K562 treated with DMSO at 1 percent for 4 hours (cell line): ENCODE results near the gene ALX3. TPM values are rescaled to one million over a fixed set of nuclear protein-coding genes. Genes with fewer than 3 reads are reported as not detected.

ENCODE experiments used
- total RNA-seq: library from RNA; unstranded; fragments of 300-600 nt; gene quantifications from 2 replicates; pipeline ENCODE4 v1.2.3, GENCODE V29; 2022; ENCODE audit not compliant: insufficient read depth

The ALX3 gene
- not detected in 2 replicates for total RNA-seq

GRCh38 chr1:110070671-110071242 is at the start of gene ALX3:
Gene ALX3 (minus strand): TSS chr1:110070672. CDS start chr1:110070612, 60 bp downstream.

GRCh38 chr1:110112143-110112542 is 41.7 kb upstream of the ALX3 start, which contains the start of gene UBL4B:
Gene UBL4B (plus strand): TSS chr1:110112443. CDS start chr1:110112535, 92 bp downstream.

DNA sequence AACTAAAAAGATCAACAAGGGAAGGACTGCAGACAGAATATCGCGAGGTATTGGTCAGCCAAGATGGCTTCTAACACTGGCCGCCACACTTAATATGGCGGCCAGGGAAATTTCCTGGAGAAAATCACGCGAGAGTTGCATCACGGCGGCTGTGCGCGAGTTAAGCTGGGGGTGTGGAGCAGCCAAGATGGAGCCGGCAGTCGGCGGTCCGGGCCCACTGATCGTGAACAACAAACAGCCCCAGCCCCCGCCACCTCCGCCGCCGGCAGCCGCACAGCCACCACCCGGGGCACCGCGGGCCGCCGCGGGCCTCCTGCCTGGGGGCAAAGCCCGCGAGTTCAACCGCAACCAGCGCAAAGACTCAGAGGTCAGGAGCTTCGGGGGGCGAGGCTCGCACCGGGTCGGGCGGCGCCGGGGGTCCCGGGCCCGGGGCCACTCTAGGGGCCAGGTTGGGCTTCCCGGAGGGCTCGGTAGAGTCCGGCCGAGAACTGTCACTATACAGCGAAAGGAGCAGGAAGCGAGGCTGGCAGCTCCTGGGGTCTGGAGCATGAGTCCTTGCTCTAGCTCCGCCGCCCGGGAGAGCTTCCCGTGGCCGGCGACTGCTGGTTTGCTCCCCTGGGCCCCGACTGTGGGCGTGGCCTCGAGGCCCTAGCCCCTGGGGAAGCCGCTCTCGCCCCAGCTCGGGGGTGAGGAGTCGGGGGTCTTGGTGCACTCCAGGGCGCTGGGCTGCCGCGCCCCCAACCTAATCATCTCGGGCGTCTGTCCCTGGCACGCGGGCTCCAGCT is 35.8 kb downstream of the ALX3 start, which contains the start of gene STRIP1:
STRIP1 (plus strand) TSS at position 174 of the 785 bp plus-strand sequence; CDS start at position 188, 14 bp downstream.

Other genes starting within 250 kb of the ALX3 start
- 6.3 and 9.1 TPM in 2 replicates for gene CSF1, start 159.8 kb downstream of the ALX3 start, total RNA-seq
- 84.9 and 96.0 TPM in 2 replicates for gene AHCYL1, start 85.9 kb downstream of the ALX3 start, total RNA-seq
- 15.1 and 18.8 TPM in 2 replicates for gene STRIP1, start 36.0 kb downstream of the ALX3 start, total RNA-seq
- not detected in 2 replicates for gene UBL4B, start 41.8 kb upstream of the ALX3 start, total RNA-seq
- not detected in 2 replicates for gene SLC6A17, start 79.8 kb upstream of the ALX3 start, total RNA-seq
- 0.55 and 1.3 TPM in 2 replicates for gene KCNC4, start 139.6 kb upstream of the ALX3 start, total RNA-seq